Activated CD8-positive, alpha-beta memory T cell treated with anti-CD3 and anti-CD28 coated beads for 24 hours (primary cell): ENCODE measurements around the gene AMH.
A peak's percentile ranks its signal among the peaks of the same experiment; 100 is the strongest.

Experiments used
- DNase-seq: peaks from one replicate; pipeline ENCODE4 v3.0.0-alpha.2; 2020

AMH gene

GRCh38 chr19:2221918-2222317 is 27.2 kb upstream of the AMH start:
- DNase-seq = no peak

- DNase-seq = no peak
These were observed 25.7 kb upstream of the AMH start for GRCh38 chr19:2223391-2223790.

GRCh38 chr19:2223959-2224358 is 25.2 kb upstream of the AMH start:
- DNase-seq = no peak

- no peak for DNase-seq
These were observed 24.3 kb upstream of the AMH start for GRCh38 chr19:2224754-2225349.

- DNase-seq = no peak
These were observed 23.6 kb upstream of the AMH start for GRCh38 chr19:2225415-2226050.

- DNase-seq = no peak
These were observed 22.9 kb upstream of the AMH start for GRCh38 chr19:2226051-2226839.

- DNase-seq = no peak
These were observed 22.2 kb upstream of the AMH start for GRCh38 chr19:2226840-2227360.

GRCh38 chr19:2227415-2228156 is 21.5 kb upstream of the AMH start:
- DNase-seq = no peak

GRCh38 chr19:2228157-2229030 is 20.7 kb upstream of the AMH start:
- no peak for DNase-seq

- DNase-seq = no peak
These were observed 19.8 kb upstream of the AMH start for GRCh38 chr19:2229103-2230032.

GRCh38 chr19:2230033-2230531 is 19.0 kb upstream of the AMH start:
- no peak for DNase-seq

- DNase-seq = no peak
These were observed 18.2 kb upstream of the AMH start for GRCh38 chr19:2230807-2231533.

GRCh38 chr19:2231621-2232221 is 17.4 kb upstream of the AMH start:
- peak; percentile 70 for DNase-seq

GRCh38 chr19:2232286-2233151 is 16.6 kb upstream of the AMH start:
- no peak for DNase-seq

GRCh38 chr19:2233601-2234280 is 15.4 kb upstream of the AMH start:
- no peak for DNase-seq

GRCh38 chr19:2234996-2235380 is 14.1 kb upstream of the AMH start:
- DNase-seq = no peak

GRCh38 chr19:2235381-2236063 is 13.6 kb upstream of the AMH start:
- DNase-seq = peak; percentile 71

GRCh38 chr19:2236064-2236313 is 13.1 kb upstream of the AMH start:
- DNase-seq = no peak
